Inflammatory macrophage treated with lipopolysaccharide for 4 hours (primary cell): ENCODE results near the gene CACNG4.
A peak's percentile ranks its signal among the peaks of the same experiment; 100 is the strongest.

Experiments
- DNase-seq: peaks from one replicate; pipeline ENCODE4 v3.0.0-alpha.2; 2020

Gene CACNG4

DNA sequence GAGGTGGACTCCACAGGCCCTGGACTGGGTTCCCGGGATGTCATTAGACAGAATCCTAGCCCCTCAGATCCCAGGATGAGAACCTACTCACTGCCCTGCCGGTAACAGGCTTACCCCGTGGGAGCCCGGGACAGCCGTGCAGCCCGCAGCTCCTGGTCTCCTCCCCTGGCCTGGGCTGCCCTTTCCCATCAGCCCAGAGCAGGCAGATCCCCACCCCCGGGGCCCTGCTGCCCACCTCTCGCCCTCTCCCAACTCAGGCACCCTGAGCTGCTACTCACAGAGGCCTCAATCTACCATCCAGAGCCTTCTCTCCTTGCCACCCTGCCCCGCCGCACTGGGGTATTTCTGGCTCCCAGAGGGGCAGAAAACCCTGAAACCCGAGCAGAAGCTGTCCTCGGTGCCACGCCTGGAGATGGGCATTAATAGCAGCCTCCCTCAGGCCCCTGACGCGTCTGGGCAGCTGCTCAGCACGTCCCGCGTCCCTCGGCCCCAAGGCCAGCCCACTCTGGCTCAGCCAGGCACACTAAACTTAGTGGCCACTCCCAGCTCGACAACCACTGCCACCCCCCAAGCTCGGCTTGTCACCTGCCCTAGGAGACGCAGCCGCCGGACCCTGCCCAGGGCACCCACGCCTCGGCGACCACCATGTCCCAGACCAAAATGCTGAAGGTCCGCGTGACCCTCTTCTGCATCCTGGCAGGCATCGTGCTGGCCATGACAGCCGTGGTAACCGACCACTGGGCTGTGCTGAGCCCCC lies 79.7 kb downstream of the CACNG4 start, which contains the start of gene CACNG1:
Gene CACNG1, plus strand, starts transcription at position 539 of the 757 bp plus-strand sequence. Its CDS starts 107 bp downstream, at position 646.
- DNase-seq = no peak

DNA sequence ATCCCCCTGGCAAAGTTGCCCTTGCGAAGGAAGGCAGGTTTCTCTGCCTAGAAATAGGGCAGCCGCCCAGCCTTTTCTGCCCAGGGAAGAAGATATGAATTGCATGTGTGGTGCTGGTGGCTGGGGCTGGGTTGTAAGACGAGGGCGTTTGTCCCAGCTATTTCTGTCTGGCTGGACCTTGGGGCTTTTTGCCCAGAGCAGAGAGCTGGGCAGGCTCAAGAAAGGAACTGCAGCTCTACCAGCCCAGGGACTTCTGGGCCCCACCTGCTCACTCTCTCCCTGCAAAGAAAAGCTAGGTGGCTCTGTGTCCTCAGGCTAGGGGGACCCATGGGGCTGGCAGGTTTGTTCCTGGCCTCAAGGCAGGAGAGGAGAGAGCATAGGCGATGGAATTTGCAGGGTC lies 80.4 kb downstream of the CACNG4 start:
- DNase-seq = no peak

DNA sequence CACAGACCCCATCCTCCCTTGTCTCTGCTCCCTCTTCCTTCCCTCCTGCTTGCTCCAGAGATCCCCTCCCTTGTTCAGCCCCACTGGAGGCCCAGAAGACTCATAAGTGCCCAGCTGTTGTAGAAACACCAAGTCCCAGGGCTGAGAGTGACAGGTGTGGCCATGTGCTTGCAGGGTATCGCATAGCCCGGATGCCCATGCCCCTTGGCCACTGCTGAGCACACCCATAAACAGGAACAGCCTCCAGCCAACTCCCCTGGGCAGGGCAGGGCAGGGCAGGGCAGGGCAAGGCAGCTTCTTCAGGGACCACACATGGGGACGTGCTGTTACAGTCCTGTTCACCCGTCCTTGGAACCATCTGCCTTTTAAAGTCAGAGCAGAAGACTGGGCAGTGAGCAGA lies 81.9 kb downstream of the CACNG4 start:
- no peak for DNase-seq

DNA sequence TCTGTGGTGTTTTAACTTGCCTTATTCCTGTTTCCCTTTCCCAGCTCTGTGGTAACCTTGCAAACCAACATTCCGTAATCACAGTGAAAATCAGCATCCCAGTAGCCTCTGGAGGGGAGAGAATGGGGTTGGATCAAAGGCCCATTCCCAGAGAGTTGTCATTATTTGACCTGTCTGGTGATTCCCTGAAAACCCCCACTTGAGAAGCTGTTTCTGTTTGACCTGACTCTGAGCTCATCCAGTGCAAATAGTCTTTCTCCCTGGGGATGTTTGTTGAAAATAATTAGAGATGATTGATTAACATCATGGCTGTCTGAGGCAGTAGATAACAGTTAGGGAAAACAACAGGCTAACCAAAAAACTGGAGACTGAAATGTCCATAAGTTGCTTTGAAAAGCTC lies 82.9 kb downstream of the CACNG4 start:
- DNase-seq = no peak

DNA sequence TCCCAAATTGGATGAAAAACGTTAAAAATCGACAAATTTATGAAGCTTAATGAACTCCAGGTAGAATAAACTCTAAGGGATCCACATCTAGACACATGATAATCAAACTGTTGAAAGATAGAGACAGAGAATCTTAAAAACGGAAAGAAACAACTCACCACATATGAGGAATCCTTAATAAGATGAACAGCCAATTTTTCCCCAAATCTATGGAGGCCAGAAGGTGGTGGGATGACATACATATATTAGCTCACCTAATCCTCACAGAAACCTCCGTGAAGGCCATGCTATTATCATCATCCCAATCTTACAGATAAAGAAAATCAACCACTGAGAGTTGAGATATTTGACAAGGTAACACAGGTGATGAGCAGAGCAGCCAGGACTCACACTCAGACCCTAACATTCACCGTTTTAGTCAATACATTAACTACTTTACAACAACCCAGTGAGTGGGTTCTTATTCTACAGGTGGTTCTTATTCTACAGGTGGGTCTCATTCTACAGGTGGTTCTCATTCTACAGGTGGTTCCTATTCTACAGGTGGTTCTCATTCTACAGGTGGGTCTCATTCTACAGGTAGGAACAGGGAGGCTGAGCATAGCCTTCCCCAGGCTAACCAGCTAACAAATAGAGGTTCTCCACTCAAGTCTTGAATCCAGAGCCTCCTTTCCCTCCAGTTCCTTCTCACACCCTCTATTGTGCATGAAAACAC lies 84.7 kb downstream of the CACNG4 start:
- no peak for DNase-seq

DNA sequence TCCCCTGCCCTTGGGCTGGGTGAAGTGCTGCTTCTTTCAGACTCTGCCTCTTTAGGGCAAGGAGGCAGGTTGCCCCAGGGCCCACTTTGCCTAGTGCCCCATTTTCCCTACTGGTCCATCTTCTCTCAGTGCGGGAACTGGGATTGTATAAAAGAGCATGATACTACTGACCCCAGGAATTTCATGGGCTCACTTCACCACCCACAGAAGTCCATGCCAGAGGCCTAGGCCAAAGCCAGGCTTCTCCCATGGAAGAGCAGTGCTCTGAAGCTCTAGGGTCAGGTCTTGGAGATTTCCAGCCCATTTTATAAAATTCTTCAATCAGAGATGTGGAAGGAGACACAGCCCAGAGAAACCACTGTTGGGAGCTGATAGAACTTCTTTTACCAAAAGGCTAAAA lies 85.6 kb downstream of the CACNG4 start:
- DNase-seq = no peak

DNA sequence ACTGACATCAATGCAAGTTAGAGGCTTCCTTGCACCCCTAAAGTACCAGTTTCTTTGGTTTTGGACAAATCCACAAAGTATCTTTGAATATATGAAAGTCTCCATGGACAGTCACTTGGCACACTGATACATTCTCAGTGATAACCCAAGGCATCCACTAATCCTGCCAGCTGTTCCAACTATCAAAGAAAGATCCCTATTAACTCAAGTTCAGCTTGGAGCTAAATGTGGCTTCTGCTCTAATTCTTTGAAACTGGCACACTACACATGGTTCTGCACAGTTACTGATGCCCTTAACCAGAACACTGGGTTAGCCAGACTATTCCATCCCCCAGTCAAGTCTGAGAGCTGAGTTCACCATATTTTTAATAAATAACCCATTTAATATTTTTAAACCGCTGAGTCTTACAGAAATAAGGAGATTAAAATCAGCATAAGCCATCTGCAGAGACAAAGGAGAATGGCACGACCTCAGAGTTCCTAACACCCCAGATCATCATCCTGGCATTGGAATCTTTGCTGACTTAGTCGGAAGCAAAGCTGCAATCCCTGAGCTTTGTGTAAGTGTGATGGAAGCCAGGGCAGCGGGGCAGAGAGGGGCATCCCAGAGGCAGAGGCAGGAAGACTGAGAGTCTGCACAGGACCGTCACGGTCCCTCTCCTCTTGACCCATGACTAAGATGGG lies 86.1 kb downstream of the CACNG4 start:
- DNase-seq = no peak

DNA sequence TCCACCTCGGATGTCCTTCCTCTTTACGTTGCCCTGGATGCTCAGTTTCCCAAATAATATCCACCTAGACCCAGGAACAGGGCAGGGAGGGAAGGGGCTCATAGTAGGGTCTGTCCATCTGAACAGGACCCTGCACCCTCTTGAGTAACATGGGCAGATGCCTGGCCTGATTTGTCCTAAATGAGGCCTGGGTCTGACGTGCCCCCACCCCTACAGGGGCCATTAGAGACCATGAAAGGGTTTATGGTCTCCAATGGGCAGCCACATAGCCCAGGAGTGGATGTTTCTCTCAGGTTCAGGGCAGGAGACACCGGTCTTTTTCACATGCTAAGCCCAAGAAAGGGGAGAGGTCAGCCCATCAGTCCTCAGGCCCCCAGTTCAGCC lies 86.6 kb downstream of the CACNG4 start:
- DNase-seq = no peak

DNA sequence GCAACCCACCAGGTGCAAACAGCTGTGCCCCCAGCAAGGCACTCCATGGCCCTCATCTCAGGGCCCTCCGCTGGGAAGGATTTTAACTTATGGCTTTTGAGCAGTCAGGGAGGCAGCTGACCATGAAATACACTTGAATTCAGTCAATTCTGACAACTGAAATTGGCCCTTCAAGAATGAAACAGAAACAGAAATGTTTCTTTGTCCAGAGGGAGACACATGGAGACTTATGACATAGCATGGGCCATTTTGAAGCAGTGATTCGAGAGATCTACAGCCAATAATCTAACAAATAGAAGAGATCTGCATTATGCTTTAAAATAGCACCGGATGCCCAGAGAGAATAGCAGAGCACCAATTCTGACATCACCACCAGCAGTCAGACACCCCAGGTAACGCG lies 87.3 kb downstream of the CACNG4 start:
- DNase-seq = peak; percentile 6

DNA sequence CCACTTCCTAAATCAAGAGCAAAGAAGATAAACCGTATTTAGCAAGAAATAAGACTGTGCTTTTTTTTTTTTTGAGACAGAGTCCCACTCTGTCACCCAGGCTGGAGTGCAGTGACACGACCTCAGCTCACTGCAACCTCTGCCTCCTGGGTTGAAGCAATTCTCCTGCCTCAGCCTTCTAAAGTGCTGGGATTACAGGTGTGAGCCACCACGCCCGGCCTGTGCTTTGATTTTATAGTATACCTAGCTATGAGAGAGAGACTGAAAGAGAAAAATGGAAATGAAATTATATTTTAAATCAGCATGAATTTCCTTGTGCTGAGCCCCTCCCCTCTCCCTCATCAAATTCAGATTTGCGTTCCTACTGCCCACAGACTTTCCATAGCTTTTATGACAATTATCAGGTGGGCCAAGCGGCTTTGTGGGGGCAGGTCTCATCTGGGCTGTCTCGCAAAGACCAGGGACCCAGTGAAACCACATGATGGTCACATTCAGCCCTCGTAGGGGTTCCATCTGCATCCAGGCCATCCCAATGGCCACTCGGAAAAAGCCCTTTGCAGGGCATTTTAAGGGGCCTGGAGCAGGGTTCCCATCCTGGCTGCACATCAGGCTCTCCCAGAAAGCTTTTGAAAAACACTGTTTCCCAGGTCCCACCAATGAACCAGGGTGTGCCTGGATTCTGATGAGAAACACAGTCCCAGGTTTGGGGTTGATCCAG lies 88.4 kb downstream of the CACNG4 start:
- no peak for DNase-seq

DNA sequence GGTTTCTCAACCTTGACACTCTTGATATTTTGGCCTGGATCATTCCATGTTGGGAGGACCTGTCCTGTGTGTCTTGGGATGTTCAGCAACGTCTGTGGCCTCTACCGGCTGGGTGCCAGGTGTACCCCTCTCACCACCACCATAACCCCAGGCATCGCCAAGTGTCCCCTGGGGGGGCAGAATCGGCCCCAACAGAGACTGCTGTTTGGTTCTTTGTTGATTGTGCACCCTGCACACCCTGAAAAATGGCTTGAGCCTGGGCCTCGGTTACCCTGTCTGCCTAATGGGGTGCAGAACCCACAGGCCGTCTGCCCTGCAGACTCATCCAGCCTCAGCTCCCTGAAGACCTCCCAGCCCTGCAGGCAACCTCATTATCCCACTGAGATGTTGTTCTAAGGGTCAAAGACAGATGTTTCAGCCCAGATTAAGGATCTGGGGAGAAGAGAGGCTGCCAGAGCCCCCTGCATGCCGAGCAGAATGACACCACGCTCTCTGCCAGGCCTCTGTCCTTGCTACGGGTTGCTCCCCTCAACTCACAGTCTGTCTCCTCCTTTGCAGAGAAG lies 89.0 kb downstream of the CACNG4 start:
- no peak for DNase-seq

DNA sequence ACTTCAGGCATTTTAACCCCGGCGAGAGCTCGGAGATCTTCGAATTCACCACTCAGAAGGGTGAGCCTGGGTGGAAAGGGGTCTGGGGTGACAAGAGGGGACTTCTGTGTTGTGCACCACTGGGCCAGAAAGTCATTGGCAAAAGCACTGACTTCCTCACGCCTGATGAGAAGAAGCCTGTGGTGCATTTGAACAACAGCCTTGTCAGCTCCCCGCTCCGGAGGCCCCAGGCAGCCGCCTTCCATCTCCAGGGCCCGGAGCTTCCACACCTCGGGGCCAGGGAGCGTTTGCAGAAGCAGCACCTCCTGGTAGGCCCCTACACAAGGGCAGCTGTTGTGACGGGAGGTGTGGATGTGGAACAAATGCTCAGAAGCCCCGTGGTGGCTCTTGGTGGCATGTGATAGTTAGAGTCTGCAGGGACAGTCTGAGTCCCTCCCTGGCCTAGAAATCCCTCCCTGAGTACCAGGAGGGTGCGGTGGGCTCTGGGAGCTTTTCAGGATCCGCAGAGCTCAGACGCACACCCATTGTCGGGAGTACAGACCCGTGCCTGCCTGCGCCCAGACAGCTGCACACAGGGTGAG lies 89.6 kb downstream of the CACNG4 start:
- no peak for DNase-seq

DNA sequence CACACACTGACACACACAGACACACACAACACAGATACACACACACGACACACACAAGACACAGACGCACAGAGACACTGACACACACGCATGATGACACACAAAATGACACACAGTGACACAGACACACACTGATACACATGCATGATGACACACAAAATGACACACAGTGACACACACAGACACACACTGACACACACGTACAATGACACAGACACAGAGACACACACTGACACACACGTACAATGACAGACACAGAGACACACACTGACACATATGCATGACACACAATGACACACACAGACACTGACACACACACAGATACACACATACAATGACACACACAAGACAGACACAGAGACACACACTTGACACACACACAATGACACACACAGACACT lies 90.1 kb downstream of the CACNG4 start:
- no peak for DNase-seq

DNA sequence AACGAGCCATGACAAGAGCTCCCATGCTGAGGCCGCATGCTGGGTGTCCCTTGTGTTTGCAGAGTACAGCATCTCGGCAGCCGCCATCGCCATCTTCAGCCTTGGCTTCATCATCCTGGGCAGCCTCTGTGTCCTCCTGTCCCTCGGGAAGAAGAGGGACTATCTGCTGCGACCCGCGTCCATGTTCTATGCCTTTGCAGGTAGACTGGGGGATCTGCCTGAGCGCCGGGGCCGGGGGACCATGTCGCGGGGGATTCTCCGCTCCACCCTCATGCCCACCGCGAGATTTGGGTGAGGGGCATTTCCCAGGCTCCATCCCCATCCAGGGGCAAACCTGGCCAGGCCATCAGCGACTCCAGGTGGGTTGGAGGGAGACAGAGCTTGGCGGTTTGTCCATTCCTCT lies 90.5 kb downstream of the CACNG4 start:
- DNase-seq = no peak

DNA sequence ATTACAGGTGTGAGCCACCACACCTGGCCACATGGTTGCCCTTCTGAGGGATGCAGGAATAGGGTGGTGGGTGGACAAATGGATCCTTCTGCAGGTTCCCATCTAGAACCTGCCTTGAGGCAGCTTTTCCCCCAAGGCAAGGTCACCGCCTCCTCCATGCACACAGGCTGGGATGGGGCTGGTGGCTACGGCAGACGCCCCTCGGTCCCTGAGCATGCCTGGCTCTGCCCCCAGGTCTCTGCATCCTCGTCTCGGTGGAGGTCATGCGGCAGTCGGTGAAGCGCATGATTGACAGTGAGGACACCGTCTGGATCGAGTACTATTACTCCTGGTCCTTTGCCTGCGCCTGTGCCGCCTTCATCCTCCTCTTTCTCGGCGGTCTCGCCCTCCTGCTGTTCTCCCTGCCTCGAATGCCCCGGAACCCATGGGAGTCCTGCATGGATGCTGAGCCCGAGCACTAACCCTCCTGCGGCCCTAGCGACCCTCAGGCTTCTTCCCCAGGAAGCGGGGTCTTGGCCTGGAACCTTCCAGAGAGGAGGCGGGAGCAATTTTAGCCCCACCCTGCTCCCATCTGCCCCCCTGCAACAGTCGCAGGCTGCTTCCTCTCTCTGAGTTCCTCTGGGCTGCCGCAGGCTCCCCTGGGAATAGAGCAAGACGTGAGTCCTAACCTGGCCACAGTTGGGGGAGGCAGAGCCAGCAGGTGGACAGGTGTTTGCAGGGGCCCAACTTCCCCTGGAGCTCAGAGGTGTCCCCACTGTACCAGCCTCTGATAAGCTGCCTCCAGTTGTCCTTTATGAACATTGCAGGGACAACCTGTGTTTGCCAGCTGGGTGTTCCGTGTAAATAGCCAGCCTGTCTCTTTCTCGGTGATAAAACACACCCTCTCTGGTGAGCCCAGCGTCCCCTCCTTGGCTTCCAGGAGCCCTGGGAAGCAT lies 91.6 kb downstream of the CACNG4 start:
- no peak for DNase-seq

DNA sequence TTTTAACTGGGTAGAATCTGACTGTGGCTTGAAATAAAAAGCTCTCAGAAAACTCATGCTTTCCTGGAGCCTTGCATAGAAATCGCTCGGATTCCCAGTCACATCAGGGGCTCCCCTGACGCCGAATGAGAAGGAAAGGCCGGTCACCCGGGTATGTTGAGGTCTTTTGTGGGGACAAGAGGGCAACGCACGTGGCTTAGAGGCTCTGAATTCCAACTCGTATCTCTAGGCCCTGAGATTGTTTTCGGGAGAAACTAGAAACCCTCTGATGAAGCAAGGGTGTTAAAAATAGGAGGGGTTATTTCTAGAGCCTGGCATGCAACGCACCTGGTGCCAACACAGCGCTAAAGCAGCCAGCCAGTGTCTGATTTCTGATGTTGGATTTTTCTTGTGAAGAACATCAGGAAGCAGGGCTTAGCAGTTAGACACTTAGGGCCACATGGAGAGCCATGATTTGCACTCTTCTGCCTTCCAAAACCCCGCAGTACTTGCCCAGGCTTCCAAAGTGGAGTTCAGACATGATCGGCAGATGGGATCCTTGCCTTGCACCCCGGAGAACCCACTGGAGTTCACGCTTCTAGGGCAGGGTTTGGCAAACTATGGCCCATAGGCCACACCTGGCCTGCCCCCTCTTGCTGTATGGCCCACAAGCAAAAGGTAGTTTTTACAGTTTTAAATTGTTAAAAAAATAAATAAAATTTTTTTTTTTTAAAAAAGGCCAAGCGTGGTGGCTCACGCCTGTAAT lies 92.4 kb downstream of the CACNG4 start:
- DNase-seq = no peak

DNA sequence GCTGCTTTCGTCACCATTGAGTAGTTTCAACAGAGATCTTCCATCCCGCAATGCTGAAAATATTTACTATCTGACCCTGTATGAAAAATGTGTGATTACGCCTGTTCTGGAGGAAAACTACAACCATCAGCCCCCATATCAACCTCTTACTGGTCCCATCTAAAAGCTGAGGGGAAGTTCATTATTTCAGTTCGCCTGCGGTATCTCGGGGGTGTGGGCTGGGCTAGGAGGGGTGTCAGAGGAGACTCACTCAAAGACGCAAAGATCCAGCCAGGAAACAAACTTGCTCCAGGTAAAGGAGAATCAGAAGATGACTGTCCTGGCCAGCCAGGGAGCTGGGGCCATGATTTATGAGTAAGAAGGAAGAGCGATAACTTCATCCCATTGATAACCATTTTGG lies 93.5 kb downstream of the CACNG4 start:
- DNase-seq = no peak

DNA sequence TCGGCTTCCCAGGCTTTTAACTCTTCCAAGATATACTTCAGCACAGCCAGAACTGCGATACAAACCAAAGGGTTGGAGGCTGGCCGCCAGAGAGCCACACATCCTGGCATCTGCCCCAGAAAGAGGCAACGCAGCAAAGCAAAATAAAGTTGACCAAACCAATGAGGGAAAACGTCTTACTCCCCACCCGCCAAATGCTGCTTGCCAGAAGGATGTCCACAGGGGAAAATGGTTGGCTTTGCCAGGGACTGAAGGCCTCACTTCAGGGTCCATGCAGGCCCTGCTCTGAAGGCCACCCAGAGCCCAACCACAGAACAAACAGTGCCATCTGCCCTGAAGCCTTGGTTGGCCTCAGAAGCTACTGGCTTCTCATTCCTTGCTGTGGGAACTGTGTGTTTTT lies 94.9 kb downstream of the CACNG4 start:
- no peak for DNase-seq

DNA sequence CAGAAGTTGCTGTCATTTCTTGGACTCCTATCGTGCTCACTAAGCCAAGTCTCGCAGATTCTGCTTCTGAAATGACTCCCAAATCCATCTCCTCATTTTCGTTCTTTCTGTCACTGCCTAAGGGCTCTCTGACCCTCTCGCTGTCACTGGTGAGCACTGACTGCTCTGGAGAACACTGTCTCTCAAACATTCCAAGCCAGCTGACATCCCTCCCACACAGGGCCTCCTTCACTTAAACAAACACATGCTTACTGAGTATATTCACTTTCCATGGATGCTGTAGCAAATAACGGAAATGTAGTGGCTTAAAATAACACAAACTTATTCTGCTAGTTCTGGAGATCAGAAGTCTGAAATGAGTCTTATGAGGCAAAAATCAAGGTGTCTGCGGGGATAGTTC lies 98.6 kb downstream of the CACNG4 start:
- no peak for DNase-seq

DNA sequence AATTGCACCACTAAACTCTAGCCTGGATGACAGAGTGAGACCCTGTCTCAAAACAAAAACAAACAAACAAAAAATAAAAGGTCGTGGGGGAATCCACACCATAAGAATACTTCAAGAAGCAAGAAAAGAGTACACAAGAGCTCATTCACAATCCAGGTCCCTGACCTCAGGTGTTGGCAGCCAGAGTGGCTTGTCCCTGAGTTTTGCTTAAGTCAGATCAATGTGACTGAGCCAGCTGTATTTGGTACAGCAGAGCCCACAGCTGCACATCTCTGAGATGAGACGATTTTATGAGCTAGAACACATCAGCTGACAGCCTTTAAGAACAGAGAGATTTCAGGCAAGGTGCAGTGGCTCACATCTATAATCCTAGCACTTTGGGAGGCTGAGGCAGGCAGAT lies 102.2 kb downstream of the CACNG4 start:
- DNase-seq = no peak
